ENCODE results near the gene ASIC4.

The ASIC4 gene

DNA sequence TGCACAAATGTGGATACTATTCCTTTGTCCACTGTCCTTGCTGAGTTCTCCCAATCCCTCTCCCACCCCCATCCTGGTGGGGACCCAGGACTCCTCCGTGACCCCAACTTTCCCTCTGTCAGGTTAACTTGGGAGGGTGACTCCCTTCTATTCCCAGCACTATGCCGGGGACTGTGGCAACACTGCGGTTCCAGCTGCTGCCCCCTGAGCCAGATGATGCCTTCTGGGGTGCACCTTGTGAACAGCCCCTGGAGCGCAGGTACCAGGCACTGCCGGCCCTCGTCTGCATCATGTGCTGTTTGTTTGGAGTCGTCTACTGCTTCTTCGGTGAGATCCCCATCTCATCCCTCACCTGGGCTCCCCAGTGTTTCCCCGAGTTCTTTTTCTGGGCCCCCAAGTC is 30.3 kb downstream of the ASIC4 start:
- TF ChIP-seq, protein P1, sequence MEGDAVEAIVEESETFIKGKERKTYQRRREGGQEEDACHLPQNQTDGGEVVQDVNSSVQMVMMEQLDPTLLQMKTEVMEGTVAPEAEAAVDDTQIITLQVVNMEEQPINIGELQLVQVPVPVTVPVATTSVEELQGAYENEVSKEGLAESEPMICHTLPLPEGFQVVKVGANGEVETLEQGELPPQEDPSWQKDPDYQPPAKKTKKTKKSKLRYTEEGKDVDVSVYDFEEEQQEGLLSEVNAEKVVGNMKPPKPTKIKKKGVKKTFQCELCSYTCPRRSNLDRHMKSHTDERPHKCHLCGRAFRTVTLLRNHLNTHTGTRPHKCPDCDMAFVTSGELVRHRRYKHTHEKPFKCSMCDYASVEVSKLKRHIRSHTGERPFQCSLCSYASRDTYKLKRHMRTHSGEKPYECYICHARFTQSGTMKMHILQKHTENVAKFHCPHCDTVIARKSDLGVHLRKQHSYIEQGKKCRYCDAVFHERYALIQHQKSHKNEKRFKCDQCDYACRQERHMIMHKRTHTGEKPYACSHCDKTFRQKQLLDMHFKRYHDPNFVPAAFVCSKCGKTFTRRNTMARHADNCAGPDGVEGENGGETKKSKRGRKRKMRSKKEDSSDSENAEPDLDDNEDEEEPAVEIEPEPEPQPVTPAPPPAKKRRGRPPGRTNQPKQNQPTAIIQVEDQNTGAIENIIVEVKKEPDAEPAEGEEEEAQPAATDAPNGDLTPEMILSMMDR (IDR thresholded peaks at IDR 0.05; ENCODE audit: control insufficient read depth, insufficient read depth, low read depth, low read length, missing control alignments) = no peak
- no peak for DNase-seq (ENCODE audit: low read depth)
- peak overlapping the region; percentile 66; the same call in 1 of the 2 replicates for H3K4me3 ChIP-seq (ENCODE audit: control insufficient read depth, low read depth, low read length)

DNA sequence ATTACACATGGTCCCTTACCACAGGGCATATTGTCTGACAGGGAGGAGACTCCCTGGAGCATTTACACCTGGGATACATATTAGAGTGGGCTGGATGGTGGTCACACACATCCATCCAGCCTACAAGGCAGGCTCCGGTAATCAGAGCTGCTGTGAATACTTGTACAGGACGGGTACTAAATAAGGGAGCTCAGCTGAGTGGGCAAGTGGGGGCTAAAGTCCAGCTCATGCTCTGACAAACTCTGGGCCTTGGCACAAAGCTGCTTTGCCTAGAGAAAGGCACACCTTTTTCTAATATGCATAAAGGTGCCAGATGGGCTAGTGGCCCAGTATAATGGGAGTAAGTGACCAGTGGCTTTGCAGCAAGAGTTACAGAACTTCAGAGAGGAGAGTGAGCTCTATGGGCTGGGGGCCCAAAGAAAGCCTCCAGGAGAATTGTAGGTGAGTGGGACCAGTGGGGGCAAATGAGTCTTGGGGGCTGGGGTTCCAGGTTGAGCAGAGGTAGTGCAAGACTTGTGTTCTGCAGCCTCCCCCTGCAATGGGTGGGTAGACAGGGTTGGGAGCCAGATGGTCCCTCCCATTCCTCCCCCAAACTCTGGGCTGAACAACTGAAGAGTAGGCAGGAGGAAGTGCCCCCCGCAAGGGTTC is 31.1 kb downstream of the ASIC4 start:
- no peak for DNase-seq (ENCODE audit: low read depth)
- TF ChIP-seq, protein P1 (IDR thresholded peaks at IDR 0.05; ENCODE audit: control insufficient read depth, insufficient read depth, low read depth, low read length, missing control alignments) = no peak
- no peak overlapping the region for H3K4me3 ChIP-seq (ENCODE audit: control insufficient read depth, low read depth, low read length)

DNA sequence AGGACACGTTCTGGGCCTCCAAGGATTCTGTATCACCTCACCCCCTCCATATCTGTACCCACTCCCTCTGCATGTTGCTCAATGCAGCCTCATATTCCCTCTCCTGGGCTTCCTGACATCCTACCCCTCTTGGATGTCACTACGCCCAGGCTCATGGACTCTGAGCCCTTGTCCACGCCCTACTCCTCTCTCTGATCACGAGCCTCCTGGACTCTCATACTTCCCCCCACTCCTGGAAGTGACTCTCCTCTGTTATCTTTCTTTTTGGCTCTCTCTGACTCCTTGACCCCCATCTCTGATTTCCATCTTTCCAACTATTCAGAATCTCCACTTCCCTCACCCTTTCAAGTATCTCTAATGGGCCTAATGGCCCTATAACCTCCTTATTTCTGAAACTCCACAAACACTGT is 31.7 kb downstream of the ASIC4 start:
- H3K4me3 ChIP-seq (ENCODE audit: control insufficient read depth, low read depth, low read length) = no peak overlapping the region
- TF ChIP-seq, protein P1 (IDR thresholded peaks at IDR 0.05; ENCODE audit: control insufficient read depth, insufficient read depth, low read depth, low read length, missing control alignments) = no peak
- DNase-seq (ENCODE audit: low read depth) = no peak

DNA sequence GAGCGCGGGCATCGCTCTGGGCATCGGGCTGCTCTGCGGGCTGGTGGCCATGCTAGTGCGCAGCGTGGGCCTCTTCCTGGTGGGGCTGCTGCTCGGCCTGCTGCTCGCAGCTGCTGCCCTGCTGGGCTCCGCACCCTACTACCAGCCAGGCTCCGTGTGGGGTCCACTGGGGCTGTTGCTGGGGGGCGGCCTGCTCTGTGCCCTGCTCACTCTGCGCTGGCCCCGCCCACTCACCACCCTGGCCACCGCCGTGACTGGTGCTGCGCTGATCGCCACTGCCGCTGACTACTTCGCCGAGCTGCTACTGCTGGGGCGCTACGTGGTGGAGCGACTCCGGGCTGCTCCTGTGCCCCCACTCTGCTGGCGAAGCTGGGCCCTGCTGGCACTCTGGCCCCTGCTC is 33.3 kb downstream of the ASIC4 start:
- no peak overlapping the region for H3K4me3 ChIP-seq (ENCODE audit: control insufficient read depth, low read depth, low read length)
- TF ChIP-seq, protein P1 (IDR thresholded peaks at IDR 0.05; ENCODE audit: control insufficient read depth, insufficient read depth, low read depth, low read length, missing control alignments) = no peak
- DNase-seq (ENCODE audit: low read depth) = no peak

DNA sequence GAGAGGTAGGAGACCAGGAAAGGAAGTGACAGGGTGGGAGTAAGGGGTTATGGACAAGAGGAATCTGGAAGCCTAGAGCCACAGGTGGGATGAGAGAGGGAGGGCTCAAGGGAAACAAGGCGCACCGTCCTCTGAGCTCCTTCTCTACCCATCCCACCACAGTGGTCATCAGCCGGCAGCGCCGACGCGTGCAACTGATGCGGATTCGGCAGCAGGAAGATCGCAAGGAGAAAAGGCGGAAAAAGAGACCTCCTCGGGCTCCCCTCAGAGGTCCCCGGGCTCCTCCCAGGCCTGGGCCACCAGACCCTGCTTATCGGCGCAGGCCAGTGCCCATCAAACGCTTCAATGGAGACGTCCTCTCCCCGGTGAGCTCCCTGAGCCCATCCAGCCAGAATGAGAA is 34.7 kb downstream of the ASIC4 start:
- DNase-seq (ENCODE audit: low read depth) = no peak
- no peak overlapping the region for H3K4me3 ChIP-seq (ENCODE audit: control insufficient read depth, low read depth, low read length)
- TF ChIP-seq, protein P1 (IDR thresholded peaks at IDR 0.05; ENCODE audit: control insufficient read depth, insufficient read depth, low read depth, low read length, missing control alignments) = no peak

DNA sequence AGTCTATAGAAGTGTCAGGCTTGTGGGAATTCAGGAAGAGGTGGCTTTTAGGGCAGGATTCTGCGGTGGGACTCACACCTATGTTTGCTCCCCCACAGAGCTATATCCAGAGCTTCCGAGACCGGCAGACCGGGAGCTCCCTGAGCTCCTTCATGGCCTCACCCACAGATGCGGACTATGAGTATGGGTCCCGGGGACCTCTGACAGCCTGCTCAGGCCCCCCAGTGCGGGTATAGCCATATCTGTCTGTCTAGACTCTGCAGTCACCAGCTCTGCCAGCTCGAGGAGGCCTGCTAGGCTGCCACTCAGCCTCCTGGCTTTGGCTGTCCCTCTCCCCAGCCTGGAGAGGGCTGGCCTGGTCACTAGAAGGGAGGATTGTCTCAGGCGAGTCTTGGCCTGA is 35.3 kb downstream of the ASIC4 start:
- H3K4me3 ChIP-seq (ENCODE audit: control insufficient read depth, low read depth, low read length) = no peak overlapping the region
- no peak for DNase-seq (ENCODE audit: low read depth)
- TF ChIP-seq, protein P1 (IDR thresholded peaks at IDR 0.05; ENCODE audit: control insufficient read depth, insufficient read depth, low read depth, low read length, missing control alignments) = no peak

All from AG09309 (cell line).